GM21825 (cell line): ENCODE data around the gene EIF2B5.
"Not testable (repeated sequence)": the region's sequence is repeated elsewhere in the genome, so short reads cannot be mapped to it uniquely, and the experiment has no call there.

Source experiments
- ATAC-seq: cut with Tn5 transposase; IDR thresholded peaks from one replicate; pipeline ENCODE4 v1.9.1; 2021; ENCODE audit warnings: mild to moderate bottlenecking, moderate library complexity; ENCODE audit not compliant: unreplicated experiment

Gene EIF2B5

GRCh38 chr3:184145111-184145524 lies 10.0 kb downstream of the EIF2B5 start:
- no peak for ATAC-seq

GRCh38 chr3:184145751-184146270 lies 10.7 kb downstream of the EIF2B5 start:
- no peak for ATAC-seq

GRCh38 chr3:184148076-184148475 lies 12.9 kb downstream of the EIF2B5 start:
- no peak for ATAC-seq

- ATAC-seq, result no peak
Measured at GRCh38 chr3:184149123-184149522, 14.0 kb downstream of the EIF2B5 start.

- ATAC-seq, result not testable (repeated sequence)
Measured at GRCh38 chr3:184149770-184150169, 14.6 kb downstream of the EIF2B5 start.

- peak; percentile 82 for ATAC-seq
Measured at GRCh38 chr3:184154885-184155643, 19.9 kb downstream of the EIF2B5 start, which contains the start of gene DVL3. Gene DVL3, plus strand, starts transcription at chr3:184155377. Its CDS starts 259 bp downstream, at chr3:184155636.

GRCh38 chr3:184155644-184156521 lies 20.7 kb downstream of the EIF2B5 start:
- ATAC-seq, result no peak

GRCh38 chr3:184156522-184156955 lies 21.4 kb downstream of the EIF2B5 start:
- ATAC-seq, result no peak

- ATAC-seq, result no peak
Measured at GRCh38 chr3:184157206-184157605, 22.0 kb downstream of the EIF2B5 start.

- no peak for ATAC-seq
Measured at GRCh38 chr3:184158404-184158803, 23.2 kb downstream of the EIF2B5 start.

GRCh38 chr3:184160456-184160855 lies 25.3 kb downstream of the EIF2B5 start:
- no peak for ATAC-seq

- not testable (repeated sequence) for ATAC-seq
Measured at GRCh38 chr3:184162571-184163070, 27.5 kb downstream of the EIF2B5 start.

GRCh38 chr3:184164648-184165330 lies 29.6 kb downstream of the EIF2B5 start:
- ATAC-seq, result no peak

- no peak for ATAC-seq
Measured at GRCh38 chr3:184165543-184165942, 30.4 kb downstream of the EIF2B5 start.

GRCh38 chr3:184166671-184167070 lies 31.5 kb downstream of the EIF2B5 start:
- ATAC-seq, result no peak

GRCh38 chr3:184167786-184168185 lies 32.6 kb downstream of the EIF2B5 start:
- ATAC-seq, result no peak

GRCh38 chr3:184168363-184169120 lies 33.4 kb downstream of the EIF2B5 start:
- ATAC-seq, result no peak

GRCh38 chr3:184169896-184170875 lies 35.0 kb downstream of the EIF2B5 start:
- no peak for ATAC-seq

- ATAC-seq, result no peak
Measured at GRCh38 chr3:184171562-184171961, 36.4 kb downstream of the EIF2B5 start.
